Parathyroid adenoma (tissue), 2 donors: Measurements from ENCODE around the gene PPAT.

Experiments
- H2AFZ ChIP-seq: fragments of 300-600 bp; sonication (generic); one replicate; pipeline ENCODE4 v1.7.0; 2017; ENCODE audit warnings: antibody characterized with exemption, mild to moderate bottlenecking
- H3K27ac ChIP-seq: fragments of 300-600 bp; sonication (generic); one replicate; pipeline ENCODE4 v1.7.0; 2017
- H3K27me3 ChIP-seq: fragments of 300-600 bp; sonication (generic); one replicate; pipeline ENCODE4 v1.7.0; 2017; ENCODE audit warnings: low read length; ENCODE audit not compliant: control insufficient read depth, insufficient read depth
- H3K36me3 ChIP-seq: fragments of 300-600 bp; sonication (generic); one replicate; pipeline ENCODE4 v1.7.0; 2017; ENCODE audit warnings: low read length; ENCODE audit not compliant: control insufficient read depth, insufficient read depth
- H3K4me1 ChIP-seq: fragments of 300-600 bp; sonication (generic); one replicate; pipeline ENCODE4 v1.7.0; 2017; ENCODE audit warnings: control low read depth
- H3K4me2 ChIP-seq: fragments of 300-600 bp; sonication (generic); one replicate; pipeline ENCODE4 v1.7.0; 2017; ENCODE audit warnings: low read length
- H3K4me3 ChIP-seq: fragments of 300-600 bp; sonication (generic); one replicate; pipeline ENCODE4 v1.7.0; 2017; ENCODE audit warnings: low read depth, low read length
- H3K79me2 ChIP-seq: fragments of 300-600 bp; sonication (generic); one replicate; pipeline ENCODE4 v1.7.0; 2017; ENCODE audit warnings: control low read depth
- H3K9ac ChIP-seq: fragments of 300-600 bp; sonication (generic); one replicate; pipeline ENCODE4 v1.7.0; 2017; ENCODE audit warnings: mild to moderate bottlenecking
- H3K9me3 ChIP-seq: fragments of 300-600 bp; sonication (generic); one replicate; pipeline ENCODE4 v1.7.0; 2017; ENCODE audit warnings: low read length; ENCODE audit not compliant: control insufficient read depth
- TF ChIP-seq, protein P1 (sequence below): fragments of 300-600 bp; sonication (generic); IDR thresholded peaks from one replicate; pipeline ENCODE4 v1.7.0; 2017; ENCODE audit warnings: antibody characterized with exemption, mild to moderate bottlenecking
- donor health status: primary hyperparathyroidism.

Gene PPAT

DNA sequence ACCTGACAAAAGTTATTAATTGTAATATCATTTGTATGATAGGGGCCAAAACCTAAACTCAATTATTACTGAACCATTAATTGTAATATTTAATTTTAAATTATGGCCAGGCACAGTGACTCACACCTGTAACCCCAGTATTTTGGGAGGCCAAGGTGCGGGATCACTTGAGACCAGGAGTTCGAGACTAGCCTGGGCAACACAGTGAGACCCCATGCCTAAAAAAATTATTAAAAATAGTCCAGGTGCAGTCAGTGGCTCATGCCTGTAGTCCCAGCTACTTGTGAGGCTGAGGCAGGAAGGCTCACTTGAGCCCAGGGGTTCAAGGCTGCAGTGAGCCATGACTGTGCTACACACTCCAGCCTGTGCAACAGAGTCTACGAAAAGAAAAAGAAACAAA lies 18.0 kb downstream of the PPAT start:
- Histone ChIP-seq H3K9me3 (no peaks in the 10 kb centered on the region), H2AFZ (no peak overlapping the region), H3K27me3 (no peaks in the 10 kb centered on the region), H3K4me2 (no peak overlapping the region), H3K4me1 (no peaks in the 10 kb centered on the region), H3K9ac (no peak overlapping the region), H3K36me3 (no peaks in the 10 kb centered on the region), H3K79me2 (no peaks in the 10 kb centered on the region), H3K27ac (no peak overlapping the region), H3K4me3 (no peak overlapping the region)
- TF ChIP-seq, protein P1, sequence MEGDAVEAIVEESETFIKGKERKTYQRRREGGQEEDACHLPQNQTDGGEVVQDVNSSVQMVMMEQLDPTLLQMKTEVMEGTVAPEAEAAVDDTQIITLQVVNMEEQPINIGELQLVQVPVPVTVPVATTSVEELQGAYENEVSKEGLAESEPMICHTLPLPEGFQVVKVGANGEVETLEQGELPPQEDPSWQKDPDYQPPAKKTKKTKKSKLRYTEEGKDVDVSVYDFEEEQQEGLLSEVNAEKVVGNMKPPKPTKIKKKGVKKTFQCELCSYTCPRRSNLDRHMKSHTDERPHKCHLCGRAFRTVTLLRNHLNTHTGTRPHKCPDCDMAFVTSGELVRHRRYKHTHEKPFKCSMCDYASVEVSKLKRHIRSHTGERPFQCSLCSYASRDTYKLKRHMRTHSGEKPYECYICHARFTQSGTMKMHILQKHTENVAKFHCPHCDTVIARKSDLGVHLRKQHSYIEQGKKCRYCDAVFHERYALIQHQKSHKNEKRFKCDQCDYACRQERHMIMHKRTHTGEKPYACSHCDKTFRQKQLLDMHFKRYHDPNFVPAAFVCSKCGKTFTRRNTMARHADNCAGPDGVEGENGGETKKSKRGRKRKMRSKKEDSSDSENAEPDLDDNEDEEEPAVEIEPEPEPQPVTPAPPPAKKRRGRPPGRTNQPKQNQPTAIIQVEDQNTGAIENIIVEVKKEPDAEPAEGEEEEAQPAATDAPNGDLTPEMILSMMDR = no peak

DNA sequence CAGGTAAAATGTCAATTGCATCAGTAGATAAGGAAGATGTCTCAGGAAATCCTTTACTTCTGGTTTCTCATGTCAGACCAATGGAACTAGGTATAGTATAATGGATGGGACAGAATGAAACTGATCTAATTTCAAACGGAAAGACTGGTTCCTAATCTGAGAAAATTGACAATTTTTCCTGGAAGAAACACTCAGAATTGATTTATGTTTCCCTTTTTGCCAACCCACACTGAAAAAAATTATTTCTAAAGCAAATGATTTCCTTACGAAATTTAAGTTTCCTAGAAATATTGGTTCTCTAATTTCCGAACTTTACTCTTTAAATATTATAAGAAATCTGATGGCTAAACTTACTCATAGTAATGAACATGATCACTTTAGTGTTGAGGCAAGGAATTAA lies 19.1 kb downstream of the PPAT start:
- no peak overlapping the region for H3K9ac ChIP-seq
- H3K4me2 ChIP-seq = no peak overlapping the region
- no peaks in the 10 kb centered on the region for H3K79me2 ChIP-seq
- no peak overlapping the region for H3K4me3 ChIP-seq
- H2AFZ ChIP-seq = no peak overlapping the region
- no peaks in the 10 kb centered on the region for H3K27me3 ChIP-seq
- H3K4me1 ChIP-seq = no peaks in the 10 kb centered on the region
- H3K9me3 ChIP-seq = no peaks in the 10 kb centered on the region
- H3K36me3 ChIP-seq = no peaks in the 10 kb centered on the region
- H3K27ac ChIP-seq = no peak overlapping the region
- TF ChIP-seq, protein P1 = no peak

DNA sequence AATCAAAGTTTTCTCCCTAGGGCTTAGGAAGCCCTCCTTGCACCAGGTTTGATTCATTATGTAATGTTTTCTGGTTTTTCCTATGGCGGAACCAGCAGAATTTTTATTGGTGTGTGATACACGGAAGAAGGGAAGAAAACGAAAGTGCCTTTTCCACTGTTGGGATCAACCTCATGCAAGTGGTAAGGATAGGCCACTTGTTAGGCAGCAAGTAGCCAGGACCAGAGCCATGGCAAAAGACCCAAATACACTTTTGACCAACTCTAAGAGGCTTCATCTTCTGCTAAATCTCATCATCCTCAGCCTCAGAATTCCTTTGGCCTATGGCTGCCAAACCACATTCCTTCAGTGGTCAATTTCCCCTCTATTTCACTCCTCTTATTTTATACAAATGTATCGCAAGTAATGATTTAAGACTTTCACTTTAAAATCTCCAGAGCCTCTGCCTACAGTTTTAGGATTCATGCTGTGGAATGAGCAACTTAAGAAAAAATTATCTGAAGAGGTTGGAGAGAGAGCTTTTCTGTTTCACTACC lies 21.2 kb downstream of the PPAT start:
- Histone ChIP-seq H3K4me2 (no peak overlapping the region), H3K4me3 (no peak overlapping the region), H3K79me2 (no peaks in the 10 kb centered on the region), H3K27me3 (no peaks in the 10 kb centered on the region), H3K9ac (no peak overlapping the region), H3K9me3 (no peaks in the 10 kb centered on the region), H2AFZ (no peak overlapping the region), H3K4me1 (peaks cover 3% of the 10 kb centered on the region), H3K27ac (no peak overlapping the region), H3K36me3 (no peaks in the 10 kb centered on the region)
- TF ChIP-seq, protein P1 = no peak

DNA sequence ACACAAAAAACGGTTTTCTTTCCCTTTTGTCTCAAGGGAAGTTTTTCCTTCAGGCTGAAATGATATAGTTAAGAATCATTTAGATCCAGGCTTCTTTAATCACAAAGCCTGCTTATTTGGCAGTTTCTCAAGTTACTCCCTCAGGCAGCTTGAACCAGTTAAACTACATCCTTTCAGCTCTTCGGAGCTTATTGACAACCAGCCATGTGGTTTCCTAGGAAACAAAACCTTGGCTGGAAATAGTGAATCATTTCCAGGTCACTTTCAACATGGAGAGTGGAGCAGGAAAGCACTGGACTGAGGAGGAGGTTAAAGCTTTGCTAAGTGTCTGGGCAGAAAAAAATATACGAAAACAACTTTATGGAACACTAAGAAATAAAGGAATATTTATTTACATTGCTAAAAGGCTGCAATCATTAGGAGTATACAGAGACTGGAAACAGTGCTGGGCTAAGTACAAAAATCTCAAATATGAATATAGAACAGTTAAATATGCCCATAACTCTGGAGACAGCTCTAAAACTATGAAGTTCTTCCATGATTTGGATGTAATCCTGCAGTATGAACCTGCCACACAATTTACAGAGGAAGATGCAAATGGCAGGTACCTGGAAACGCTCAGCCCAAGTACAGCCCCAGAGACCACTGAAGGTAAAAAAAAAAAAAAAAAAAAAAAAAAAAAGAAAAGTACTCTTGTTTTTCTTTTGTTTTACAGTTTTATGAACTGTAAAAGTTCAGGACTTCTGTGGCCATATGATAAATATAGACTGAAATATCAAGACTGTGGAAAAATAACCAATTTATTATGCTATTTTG lies 25.0 kb downstream of the PPAT start:
- H3K9me3 ChIP-seq = no peaks in the 10 kb centered on the region
- H3K79me2 ChIP-seq = no peaks in the 10 kb centered on the region
- no peaks in the 10 kb centered on the region for H3K36me3 ChIP-seq
- TF ChIP-seq, protein P1 = no peak
- no peak overlapping the region for H3K9ac ChIP-seq
- peak overlapping the region; percentile 76 for H3K4me2 ChIP-seq
- peak overlapping the region; percentile 74 for H2AFZ ChIP-seq
- peaks cover 3% of the 10 kb centered on the region for H3K4me1 ChIP-seq
- peak overlapping the region; percentile 54 for H3K4me3 ChIP-seq
- H3K27me3 ChIP-seq = no peaks in the 10 kb centered on the region
- H3K27ac ChIP-seq = peak overlapping the region; percentile 50
